HT1080 (cell line): ENCODE measurements around the gene PMAIP1. TPM values are rescaled to one million over a fixed set of nuclear protein-coding genes. Genes with fewer than 3 reads are reported as not detected.
A peak's percentile ranks its signal among the peaks of the same experiment; 100 is the strongest.

Experiments used
- DNase-seq: peaks from one replicate; pipeline ENCODE4 v3.0.0-alpha.2; 2015; ENCODE audit warnings: low read depth
- total RNA-seq: library from RNA; depleted of rRNA; stranded (reverse); fragments of >200 nt; shearing (Covaris generic); gene quantifications from 2 replicates; pipeline ENCODE4 v1.2.3, GENCODE V29; 2014

The PMAIP1 gene
- total RNA-seq, 1 experiment from 2014 or later = 39.8 TPM

GRCh38 chr18:59909289-59910036 lies 9.7 kb downstream of the PMAIP1 start:
- DNase-seq = no peak

GRCh38 chr18:59910967-59911366 lies 11.2 kb downstream of the PMAIP1 start:
- no peak for DNase-seq

GRCh38 chr18:59911600-59911999 lies 11.8 kb downstream of the PMAIP1 start:
- no peak for DNase-seq

GRCh38 chr18:59912007-59912550 lies 12.3 kb downstream of the PMAIP1 start:
- no peak for DNase-seq

GRCh38 chr18:59915606-59916005 lies 15.8 kb downstream of the PMAIP1 start:
- no peak for DNase-seq

GRCh38 chr18:59916746-59917145 lies 16.9 kb downstream of the PMAIP1 start:
- no peak for DNase-seq

GRCh38 chr18:59917422-59917821 lies 17.6 kb downstream of the PMAIP1 start:
- peak; percentile 71 for DNase-seq

- peak; percentile 70 for DNase-seq
These were observed 18.5 kb downstream of the PMAIP1 start for GRCh38 chr18:59918320-59918755.

GRCh38 chr18:59918997-59919396 lies 19.2 kb downstream of the PMAIP1 start:
- no peak for DNase-seq

- peak; percentile 60 for DNase-seq
These were observed 21.6 kb downstream of the PMAIP1 start for GRCh38 chr18:59921384-59921891.

GRCh38 chr18:59923539-59924196 lies 23.9 kb downstream of the PMAIP1 start:
- no peak for DNase-seq

GRCh38 chr18:59926131-59926530 lies 26.3 kb downstream of the PMAIP1 start:
- DNase-seq = no peak

- DNase-seq = no peak
These were observed 27.5 kb downstream of the PMAIP1 start for GRCh38 chr18:59927246-59927825.

GRCh38 chr18:59928201-59928600 lies 28.4 kb downstream of the PMAIP1 start:
- no peak for DNase-seq

- peak; percentile 47 for DNase-seq
These were observed 30.0 kb downstream of the PMAIP1 start for GRCh38 chr18:59929621-59930295.

- DNase-seq = no peak
These were observed 32.6 kb downstream of the PMAIP1 start for GRCh38 chr18:59932401-59932800.

- DNase-seq = no peak
These were observed 38.9 kb downstream of the PMAIP1 start for GRCh38 chr18:59938676-59939075.

GRCh38 chr18:59939127-59939526 lies 39.3 kb downstream of the PMAIP1 start:
- no peak for DNase-seq

- DNase-seq = no peak
These were observed 40.3 kb downstream of the PMAIP1 start for GRCh38 chr18:59940068-59940467.

- no peak for DNase-seq
These were observed 41.5 kb downstream of the PMAIP1 start for GRCh38 chr18:59941331-59941730.

- no peak for DNase-seq
These were observed 42.8 kb downstream of the PMAIP1 start for GRCh38 chr18:59942601-59943000.
